CD8-positive, alpha-beta memory T cell (primary cell): Measurements from ENCODE around the gene BMP3. TPM values are rescaled to one million over a fixed set of nuclear protein-coding genes. Genes with fewer than 3 reads are reported as not detected.
"Not testable (repeated sequence)": the region's sequence is repeated elsewhere in the genome, so short reads cannot be mapped to it uniquely, and the experiment has no call there.

Source experiments
- CTCF ChIA-PET: fragments of 350-600 bp; sonication (Branson Sonifier 250); formaldehyde crosslinking; loops from one replicate; lab custom pipeline; 2021; ENCODE audit warnings: antibody characterized with exemption; lab: Charles Lee
- POLR2A ChIA-PET: fragments of 350-600 bp; sonication (Branson Sonifier 250); formaldehyde crosslinking; loops from one replicate; lab custom pipeline; 2021; ENCODE audit warnings: antibody characterized with exemption; lab: Charles Lee
- DNase-seq, 5 donors: peaks; one replicate each; pipeline versions ENCODE4 v3.0.0 to v3.0.0-alpha.2; 2020 to 2022; ENCODE audit warnings: mixed read lengths in 1 of 5
- H3K27ac ChIP-seq: one replicate; pipeline ENCODE4 v1.7.0; 2013; ENCODE audit warnings: low read depth, mild to moderate bottlenecking, low read length, moderate library complexity
- H3K27me3 ChIP-seq: 2 replicates; pipeline ENCODE4 v1.7.0; 2013; ENCODE audit warnings: low read length, mild to moderate bottlenecking; ENCODE audit not compliant: insufficient read depth, poor library complexity, severe bottlenecking
- H3K36me3 ChIP-seq: 2 replicates; pipeline ENCODE4 v1.7.0; 2013; ENCODE audit warnings: mild to moderate bottlenecking, low read length, moderate library complexity; ENCODE audit not compliant: insufficient read depth
- H3K4me1 ChIP-seq: 2 replicates; pipeline ENCODE4 v1.7.0; 2013; ENCODE audit warnings: mild to moderate bottlenecking, low read length, moderate library complexity; ENCODE audit not compliant: insufficient read depth
- H3K4me3 ChIP-seq: 2 replicates; pipeline ENCODE4 v1.7.0; 2013; ENCODE audit warnings: mild to moderate bottlenecking, low read length
- H3K9me3 ChIP-seq: 2 replicates; pipeline ENCODE4 v1.7.0; 2013; ENCODE audit warnings: mild to moderate bottlenecking, low read length
- H3K27ac Mint-ChIP-seq, 8 donors: one replicate each; pipeline ENCODE4 v1.8.0; 2020 to 2021; ENCODE audit warnings: mixed read lengths in 8 of 8, mild to moderate bottlenecking in 6 of 8, inconsistent platforms in 3 of 8, moderate library complexity in 3 of 8
- H3K27me3 Mint-ChIP-seq, 2 donors: one replicate each; pipeline ENCODE4 v1.8.0; 2020 to 2021; ENCODE audit warnings: mixed read lengths in 2 of 2, mild to moderate bottlenecking in 1 of 2, moderate library complexity in 1 of 2
- H3K36me3 Mint-ChIP-seq, 3 donors: one replicate each; pipeline ENCODE4 v1.8.0; 2020 to 2021; ENCODE audit warnings: mixed read lengths in 3 of 3, inconsistent platforms in 1 of 3, mild to moderate bottlenecking in 1 of 3
- H3K4me1 Mint-ChIP-seq, 3 donors: one replicate each; pipeline ENCODE4 v1.8.0; 2020 to 2021; ENCODE audit warnings: mixed read lengths in 3 of 3, inconsistent platforms in 1 of 3, mild to moderate bottlenecking in 1 of 3
- H3K4me3 Mint-ChIP-seq, 7 donors: one replicate each; pipeline ENCODE4 v1.8.0; 2020 to 2021; ENCODE audit warnings: mixed read lengths in 7 of 7, mild to moderate bottlenecking in 6 of 7, moderate library complexity in 4 of 7, inconsistent platforms in 2 of 7
- H3K9me3 Mint-ChIP-seq, 5 donors: one replicate each; pipeline ENCODE4 v1.8.0; 2020 to 2022; ENCODE audit warnings: mixed read lengths in 5 of 5, mild to moderate bottlenecking in 3 of 5, moderate library complexity in 2 of 5, inconsistent platforms in 1 of 5
- polyA plus RNA-seq: library from polyadenylated mRNA; unstranded; fragments of 300-500 nt; fragmentation: Illumina TruSeq; gene quantifications from one replicate; pipeline ENCODE4 v1.2.3, GENCODE V29; 2021
- total RNA-seq, 2 experiments: library from RNA; stranded (reverse); gene quantifications; one replicate each; pipeline ENCODE4 v1.2.3, GENCODE V29; 2021

Gene BMP3
- total and polyA plus RNA-seq, 3 experiments from 2014 or later, result not detected

DNA sequence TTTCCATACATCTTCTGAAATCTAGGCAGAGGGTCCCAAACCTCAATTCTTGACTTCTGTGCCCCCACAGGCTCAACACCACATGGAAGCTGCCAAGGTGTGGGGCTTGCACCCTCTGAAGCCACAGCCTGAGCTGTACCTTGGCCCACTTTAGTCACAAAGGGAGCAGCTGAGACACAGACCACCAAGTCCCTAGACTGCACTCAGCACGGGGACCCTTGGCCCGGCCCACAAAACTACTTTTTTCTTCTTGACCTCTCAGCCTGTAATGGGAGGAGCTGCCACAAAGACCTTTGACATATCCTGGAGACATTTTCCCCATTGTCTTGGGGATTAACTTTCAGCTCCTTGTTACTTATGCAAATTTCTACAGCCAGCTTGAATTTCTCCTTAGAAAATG is 13.9 kb upstream of the BMP3 start:
- CTCF ChIA-PET, H3K27ac ChIP-seq, POLR2A ChIA-PET, H3K27ac Mint-ChIP-seq, H3K36me3 Mint-ChIP-seq, H3K9me3 ChIP-seq, H3K9me3 Mint-ChIP-seq, H3K4me1 ChIP-seq, DNase-seq, H3K27me3 ChIP-seq, H3K36me3 ChIP-seq, H3K4me3 Mint-ChIP-seq, H3K4me1 Mint-ChIP-seq, H3K4me3 ChIP-seq: not testable (repeated sequence)
- H3K27me3 Mint-ChIP-seq, result peaks cover 8 to 22% of the 10 kb centered on the region in 2 donors

DNA sequence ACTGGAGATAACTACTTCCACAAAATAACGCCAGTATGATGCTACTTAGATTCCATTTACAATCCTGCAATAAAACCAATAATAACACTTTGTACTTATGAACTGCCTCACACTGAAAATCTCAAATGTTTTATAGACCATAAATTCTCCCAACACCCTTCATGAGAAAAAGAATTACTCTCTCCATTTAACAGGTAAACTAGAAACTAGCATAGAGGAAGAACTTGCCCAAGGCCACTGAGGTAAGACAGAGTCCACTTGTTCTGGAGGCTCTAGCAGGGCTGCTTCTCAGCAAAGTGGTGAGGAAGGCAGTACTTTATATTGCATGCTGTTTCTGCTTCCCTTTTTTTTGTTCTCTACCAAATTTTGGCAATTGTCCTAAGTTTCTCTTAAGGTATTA is 11.5 kb upstream of the BMP3 start:
- peaks cover 6 to 22% of the 10 kb centered on the region in 2 donors for H3K27me3 Mint-ChIP-seq
- ChIA-PET CTCF (no interaction called here), POLR2A (no interaction called here)
- H3K4me3 Mint-ChIP-seq, result no peak overlapping the region
- H3K4me1 Mint-ChIP-seq, result no peaks in the 10 kb centered on the region
- H3K27me3 ChIP-seq, result no peaks in the 10 kb centered on the region
- no peaks in the 10 kb centered on the region for H3K36me3 ChIP-seq
- no peak for DNase-seq
- H3K4me1 ChIP-seq, result no peaks in the 10 kb centered on the region
- H3K27ac ChIP-seq, result no peak overlapping the region
- no peaks in the 10 kb centered on the region for H3K9me3 ChIP-seq
- H3K27ac Mint-ChIP-seq, result no peak overlapping the region
- no peak overlapping the region for H3K4me3 ChIP-seq
- no peaks in the 10 kb centered on the region for H3K36me3 Mint-ChIP-seq
- H3K9me3 Mint-ChIP-seq, result no peaks in the 10 kb centered on the region

DNA sequence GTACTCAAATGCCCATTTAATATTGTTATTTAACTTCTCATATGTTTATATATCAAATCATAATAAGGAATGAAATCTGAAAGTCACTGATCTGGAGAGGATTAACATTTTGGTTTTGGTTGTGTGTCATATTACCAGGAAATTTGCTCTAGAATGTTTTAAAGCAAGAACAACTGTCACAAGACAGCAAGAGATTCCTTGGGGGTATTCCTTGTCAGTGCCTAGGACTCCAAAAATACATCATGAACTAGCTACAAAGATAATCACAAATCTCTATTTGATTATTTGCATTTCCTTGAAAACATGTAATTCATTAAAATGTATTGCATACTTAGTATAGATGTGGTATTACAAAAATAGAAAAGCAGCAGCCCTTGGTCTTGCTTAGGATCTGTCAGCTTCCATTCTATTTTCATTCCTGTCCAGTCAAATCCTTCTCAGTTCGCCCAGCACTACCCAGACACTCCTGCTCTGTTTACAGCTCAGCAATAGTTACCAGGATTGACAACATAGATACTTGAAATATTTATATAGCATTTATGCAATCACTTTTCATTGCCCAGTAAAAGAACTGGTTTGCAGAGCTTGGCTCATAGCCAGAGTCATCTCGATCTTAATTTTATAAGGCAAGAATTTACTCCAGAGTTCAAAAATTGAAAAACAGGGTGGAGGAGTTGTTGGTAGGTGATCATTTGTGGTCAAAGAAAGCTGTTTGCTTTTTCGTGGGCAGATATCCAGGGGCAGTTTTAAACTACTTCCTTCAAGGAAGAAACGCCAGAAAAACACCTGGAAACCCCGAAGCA is 9.2 kb upstream of the BMP3 start:
- CTCF ChIA-PET, result interaction anchor here (1.1 to 1.4 kb wide), 2 partner anchors 19 to 31 kb away, joined by 3 to 4 read pairs; no protein-coding TSS in a partner anchor
- H3K4me1 Mint-ChIP-seq, result no peaks in the 10 kb centered on the region
- POLR2A ChIA-PET, result no interaction called here

DNA sequence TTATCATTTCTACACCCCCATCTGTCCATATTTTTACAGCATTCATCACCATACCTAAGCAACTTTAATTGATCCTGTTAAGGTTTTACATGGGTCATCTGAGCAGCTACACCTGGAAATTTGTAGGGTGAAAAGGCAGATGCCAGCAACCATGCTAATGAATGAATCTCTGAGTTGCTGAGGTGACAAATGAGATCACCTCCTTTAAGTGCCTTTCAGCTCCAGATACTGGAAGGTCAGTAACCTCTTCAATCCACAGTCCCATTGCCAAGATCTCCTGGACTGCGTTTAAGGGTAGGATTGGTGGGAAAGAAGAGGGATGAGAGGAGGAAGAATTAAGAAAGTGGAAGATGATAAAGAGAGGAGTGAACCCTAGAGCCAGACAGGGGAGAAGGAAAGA is 8.5 kb upstream of the BMP3 start:
- Histone ChIP-seq H3K27ac (no peak overlapping the region), H3K4me1 (no peaks in the 10 kb centered on the region), H3K36me3 (no peaks in the 10 kb centered on the region), H3K9me3 (no peaks in the 10 kb centered on the region), H3K27me3 (no peaks in the 10 kb centered on the region), H3K4me3 (no peak overlapping the region)
- Mint-ChIP-seq H3K9me3 (no peaks in the 10 kb centered on the region), H3K36me3 (no peaks in the 10 kb centered on the region), H3K27ac (no peak overlapping the region), H3K27me3 (peaks cover 11 to 46% of the 10 kb centered on the region in 2 donors), H3K4me1 (no peaks in the 10 kb centered on the region), H3K4me3 (no peak overlapping the region)
- POLR2A ChIA-PET, result no interaction called here
- CTCF ChIA-PET, result no interaction called here
- no peak for DNase-seq

More for the DNA sequence above, 9.2 kb upstream of the BMP3 start:
- no peaks in the 10 kb centered on the region for H3K36me3 Mint-ChIP-seq
- H3K27me3 ChIP-seq, result no peaks in the 10 kb centered on the region
- no peak overlapping the region for H3K4me3 Mint-ChIP-seq
- H3K27me3 Mint-ChIP-seq, result peaks cover 11 to 41% of the 10 kb centered on the region in 2 donors
- H3K4me3 ChIP-seq, result no peak overlapping the region
- no peak overlapping the region for H3K27ac Mint-ChIP-seq
- H3K9me3 Mint-ChIP-seq, result no peaks in the 10 kb centered on the region
- H3K36me3 ChIP-seq, result no peaks in the 10 kb centered on the region
- H3K4me1 ChIP-seq, result no peaks in the 10 kb centered on the region
- H3K27ac ChIP-seq, result no peak overlapping the region
- no peaks in the 10 kb centered on the region for H3K9me3 ChIP-seq
- no peak for DNase-seq

DNA sequence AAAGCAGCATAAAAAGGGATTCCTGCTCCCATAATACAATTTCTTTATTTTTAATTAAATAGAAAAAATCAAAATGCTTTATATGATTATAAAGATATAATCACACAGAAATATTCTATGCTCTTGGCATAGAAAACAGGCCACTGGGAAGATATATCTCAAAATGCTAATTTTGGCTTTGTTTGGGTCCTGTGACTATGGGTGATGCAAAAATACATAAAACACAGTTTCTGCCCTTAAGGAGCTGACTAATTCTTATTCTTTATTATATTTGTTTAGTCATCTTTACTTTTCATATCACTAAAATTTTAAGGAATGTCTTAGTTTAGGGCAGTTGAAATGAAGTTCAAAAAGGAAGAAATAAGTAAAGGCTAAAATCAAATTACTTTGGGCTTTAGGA is 7.0 kb upstream of the BMP3 start:
- Histone ChIP-seq H3K27me3 (no peaks in the 10 kb centered on the region), H3K27ac (no peak overlapping the region), H3K4me1 (no peaks in the 10 kb centered on the region), H3K36me3 (no peaks in the 10 kb centered on the region), H3K9me3 (no peaks in the 10 kb centered on the region), H3K4me3 (no peak overlapping the region)
- ChIA-PET POLR2A (no interaction called here), CTCF (no interaction called here)
- DNase-seq, result no peak
- Mint-ChIP-seq H3K36me3 (no peaks in the 10 kb centered on the region), H3K4me3 (no peak overlapping the region), H3K9me3 (no peaks in the 10 kb centered on the region), H3K27me3 (peaks cover 11 to 58% of the 10 kb centered on the region in 2 donors), H3K4me1 (no peaks in the 10 kb centered on the region), H3K27ac (no peak overlapping the region)

DNA sequence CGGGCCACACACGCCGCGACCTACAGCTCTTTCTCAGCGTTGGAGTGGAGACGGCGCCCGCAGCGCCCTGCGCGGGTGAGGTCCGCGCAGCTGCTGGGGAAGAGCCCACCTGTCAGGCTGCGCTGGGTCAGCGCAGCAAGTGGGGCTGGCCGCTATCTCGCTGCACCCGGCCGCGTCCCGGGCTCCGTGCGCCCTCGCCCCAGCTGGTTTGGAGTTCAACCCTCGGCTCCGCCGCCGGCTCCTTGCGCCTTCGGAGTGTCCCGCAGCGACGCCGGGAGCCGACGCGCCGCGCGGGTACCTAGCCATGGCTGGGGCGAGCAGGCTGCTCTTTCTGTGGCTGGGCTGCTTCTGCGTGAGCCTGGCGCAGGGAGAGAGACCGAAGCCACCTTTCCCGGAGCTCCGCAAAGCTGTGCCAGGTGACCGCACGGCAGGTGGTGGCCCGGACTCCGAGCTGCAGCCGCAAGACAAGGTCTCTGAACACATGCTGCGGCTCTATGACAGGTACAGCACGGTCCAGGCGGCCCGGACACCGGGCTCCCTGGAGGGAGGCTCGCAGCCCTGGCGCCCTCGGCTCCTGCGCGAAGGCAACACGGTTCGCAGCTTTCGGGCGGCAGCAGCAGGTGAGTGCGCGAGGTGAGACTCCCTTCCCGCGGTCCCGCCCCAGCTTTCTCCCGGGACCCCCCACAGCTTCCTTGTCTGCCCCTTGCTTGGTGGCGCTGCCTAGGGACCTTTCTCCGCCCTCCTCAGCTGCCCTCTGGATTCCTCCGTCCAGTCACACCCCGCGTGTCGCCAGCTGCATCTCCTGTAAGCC is 678 bp downstream of the BMP3 start:
- Histone ChIP-seq H3K9me3 (no peaks in the 10 kb centered on the region), H3K27ac (no peak overlapping the region), H3K4me1 (no peaks in the 10 kb centered on the region), H3K36me3 (no peaks in the 10 kb centered on the region), H3K27me3 (no peaks in the 10 kb centered on the region), H3K4me3 (no peak overlapping the region)
- Mint-ChIP-seq H3K36me3 (no peaks in the 10 kb centered on the region), H3K9me3 (peaks cover 0 to 2% (median 0%) of the 10 kb centered on the region in 5 donors), H3K27me3 (peaks cover 21 to 78% of the 10 kb centered on the region in 2 donors), H3K4me1 (peaks cover 10 to 17% (median 11%) of the 10 kb centered on the region in 3 donors), H3K27ac (no peak overlapping the region), H3K4me3 (peak overlapping the region in 5 of 7 donors; percentile 7 to 69 (median 60))
- ChIA-PET POLR2A (no interaction called here), CTCF (interaction anchor here (1.8 kb wide), 1 partner anchor 9 kb away, joined by 8 read pairs; no protein-coding TSS in a partner anchor)
- no peak for DNase-seq

DNA sequence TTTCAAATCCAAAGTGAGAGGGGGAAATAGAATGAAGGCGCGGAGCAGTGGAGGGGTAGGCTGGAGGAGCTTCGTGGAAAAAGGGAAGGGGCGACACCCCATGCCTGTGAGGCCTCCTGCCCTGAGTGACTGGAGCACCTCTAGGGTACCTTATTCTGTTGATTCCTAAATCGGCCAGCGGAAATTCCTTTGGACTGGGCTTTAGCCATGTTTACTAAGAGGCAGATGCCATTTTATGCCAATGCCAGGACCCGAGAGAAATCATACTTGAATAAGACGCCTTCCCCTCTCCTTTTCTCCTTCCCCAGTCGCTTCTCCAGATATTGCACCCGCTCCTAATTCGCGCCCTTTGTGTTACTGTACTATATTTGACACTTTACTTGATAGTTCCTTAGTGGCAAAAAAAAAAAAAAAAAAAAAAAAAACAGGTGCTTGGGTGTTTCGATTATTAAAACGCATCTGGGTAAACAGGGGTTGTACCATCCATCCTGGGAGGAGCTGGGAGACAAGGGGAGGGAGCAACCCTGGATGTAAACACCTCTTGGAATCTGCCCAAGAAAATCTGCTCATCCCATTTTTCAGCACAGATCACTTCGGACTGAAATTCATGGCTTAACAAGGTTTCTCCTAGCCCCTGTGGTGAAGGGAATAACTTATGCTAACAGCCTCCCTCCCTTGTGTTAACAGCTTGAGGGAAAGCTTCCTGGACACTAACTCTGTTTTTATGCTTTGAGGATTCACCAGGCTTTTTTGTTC is 1.5 kb downstream of the BMP3 start:
- H3K4me1 Mint-ChIP-seq, result peaks cover 10 to 17% (median 11%) of the 10 kb centered on the region in 3 donors
- no peak overlapping the region for H3K27ac Mint-ChIP-seq
- peaks cover 21 to 71% of the 10 kb centered on the region in 2 donors for H3K27me3 Mint-ChIP-seq
- no peaks in the 10 kb centered on the region for H3K36me3 Mint-ChIP-seq
- H3K27me3 ChIP-seq, result no peaks in the 10 kb centered on the region
- ChIA-PET CTCF (interaction anchor here (1.0 to 1.4 kb wide), 2 partner anchors 37 to 320 kb away, joined by 3 read pairs; no protein-coding TSS in a partner anchor), POLR2A (no interaction called here)
- no peak overlapping the region for H3K27ac ChIP-seq
- H3K4me3 ChIP-seq, result no peak overlapping the region
- H3K4me3 Mint-ChIP-seq, result peak overlapping the region in 6 of 7 donors; percentile 7 to 63 (median 36)
- DNase-seq, result no peak
- no peaks in the 10 kb centered on the region for H3K36me3 ChIP-seq
- H3K9me3 Mint-ChIP-seq, result peaks cover 0 to 2% (median 0%) of the 10 kb centered on the region in 5 donors
- no peaks in the 10 kb centered on the region for H3K9me3 ChIP-seq
- H3K4me1 ChIP-seq, result no peaks in the 10 kb centered on the region
